Kidney (tissue), 14 donors: ENCODE measurements around the gene XRCC5. TPM values are rescaled to one million over a fixed set of nuclear protein-coding genes. Genes with fewer than 3 reads are reported as not detected.
"Not testable (repeated sequence)": the region's sequence is repeated elsewhere in the genome, so short reads cannot be mapped to it uniquely, and the experiment has no call there.

Experiments used
- DNase-seq, 5 donors: peaks; one replicate each; pipeline ENCODE4 v3.0.0-alpha.2; 2013 to 2020
- FAIRE-seq: peaks from 2 replicates; lab custom pipeline; 2012; peaks lifted over from hg19 to GRCh38; lab: Jason Lieb, UNC
- H3K27ac ChIP-seq, 2 donors: one replicate each; pipeline ENCODE4 v1.7.0; 2013; ENCODE audit warnings: low read depth in 2 of 2, low read length in 2 of 2, inconsistent platforms in 1 of 2
- H3K27me3 ChIP-seq: one replicate; pipeline ENCODE4 v1.7.1; 2013; ENCODE audit warnings: low read length, inconsistent platforms; ENCODE audit not compliant: control insufficient read depth, insufficient read depth
- H3K36me3 ChIP-seq, 3 donors: one replicate each; pipeline versions ENCODE4 v1.7.0 to v1.7.1; 2013; ENCODE audit warnings: low read length in 3 of 3, control low read depth in 1 of 3, inconsistent platforms in 1 of 3; ENCODE audit not compliant: insufficient read depth in 3 of 3, control insufficient read depth in 2 of 3
- H3K4me1 ChIP-seq, 3 donors: one replicate each; pipeline versions ENCODE4 v1.7.0 to v1.7.1; 2013; ENCODE audit warnings: low read length in 3 of 3, inconsistent platforms in 1 of 3, low read depth in 1 of 3; ENCODE audit not compliant: control insufficient read depth in 2 of 3, insufficient read depth in 2 of 3
- H3K4me3 ChIP-seq, 3 donors: one replicate each; pipeline versions ENCODE4 v1.7.0 to v1.8.1; 2013; ENCODE audit warnings: low read length in 3 of 3, control low read depth in 1 of 3, inconsistent platforms in 1 of 3
- H3K9ac ChIP-seq, 3 donors: one replicate each; pipeline versions ENCODE4 v1.7.0 to v1.7.1; 2013; ENCODE audit warnings: low read length in 3 of 3, control low read depth in 1 of 3, inconsistent platforms in 1 of 3
- H3K9me3 ChIP-seq, 3 donors: one replicate each; pipeline versions ENCODE4 v1.7.0 to v1.7.1; 2013; ENCODE audit warnings: low read length in 3 of 3, control low read depth in 1 of 3, inconsistent platforms in 1 of 3; ENCODE audit not compliant: control insufficient read depth in 2 of 3, insufficient read depth in 1 of 3
- CTCF ChIP-seq: IDR thresholded peaks from 3 replicates; pipeline ENCODE4 v1.5.1; 2012; ENCODE audit warnings: mild to moderate bottlenecking, moderate library complexity, borderline replicate concordance; ENCODE audit not compliant: insufficient read depth; ENCODE audit errors: extremely low read depth
- intact Hi-C: fragments of 100-400 bp; cut with DNase I; formaldehyde crosslinking; loops from one replicate; pipeline ENCODE4 v1.11.1; 2022
- polyA plus RNA-seq: library from polyadenylated mRNA; stranded (reverse); fragments of 350-450 nt; fragmentation: Illumina TruSeq; extraction: RNeasy Lipid Tissue Mini Kit (QIAGEN cat#74804); gene quantifications from one replicate; pipeline ENCODE4 v1.2.3, GENCODE V29; 2014; ENCODE audit warnings: low read depth, low replicate concordance; ENCODE audit not compliant: insufficient read depth
- total RNA-seq: library from RNA; stranded (reverse); fragmentation: NEBNext Ultra II Directional; extraction: Animal tissue kit (Norgen Biotek cat#: 25700); gene quantifications from one replicate; pipeline ENCODE4 v1.2.1, GENCODE V29; 2021
- donor health status: control.
- donor health status: control.
- donor health status: control.
- donor health status: control.
- donor health status: control.
- donor health status: DM: yes; HTN: yes; CAD: no.
- donor health status: Normal renal cell carcinoma (clear cell type).

The XRCC5 gene
- total and polyA plus RNA-seq, 2 donors from 2014 or later: 90.7 to 265 TPM

- Histone ChIP-seq H3K27ac (peak overlapping the region in 1 of 2 donors; percentile 60), H3K36me3 (no peaks in the 10 kb centered on the region), H3K9ac (no peak overlapping the region), H3K4me3 (peak overlapping the region in 2 of 3 donors; percentile 1 to 41), H3K27me3 (no peaks in the 10 kb centered on the region), H3K4me1 (peaks cover under 1 to 9% (median 9%) of the 10 kb centered on the region in 3 donors), H3K9me3 (no peaks in the 10 kb centered on the region)
- no peak for FAIRE-seq
- no peak for DNase-seq
- no peak for TF ChIP-seq CTCF
- intact Hi-C loops: no loop called here
Observed at GRCh38 chr2:216078776-216079175, 30.4 kb upstream of the XRCC5 start.

- H3K27me3 ChIP-seq, H3K27ac ChIP-seq, FAIRE-seq, DNase-seq, intact Hi-C loops, H3K4me1 ChIP-seq, H3K36me3 ChIP-seq, H3K9me3 ChIP-seq, H3K9ac ChIP-seq: not testable (repeated sequence)
- peak overlapping the region in 1 of 3 donors; percentile 88 for H3K4me3 ChIP-seq
Observed at GRCh38 chr2:216080048-216080447, 29.1 kb upstream of the XRCC5 start.

- peaks cover 6 to 9% (median 7%) of the 10 kb centered on the region in 3 donors for H3K4me1 ChIP-seq
- intact Hi-C loops: no loop called here
- no peak for DNase-seq
- peak overlapping the region in 1 of 2 donors; percentile 82 for H3K27ac ChIP-seq
- H3K9ac ChIP-seq: peak overlapping the region; percentile 21 to 86 (median 76)
- TF ChIP-seq CTCF: no peak
- H3K27me3 ChIP-seq: no peaks in the 10 kb centered on the region
- no peaks in the 10 kb centered on the region for H3K36me3 ChIP-seq
- no peaks in the 10 kb centered on the region for H3K9me3 ChIP-seq
- no peak for FAIRE-seq
- peak overlapping the region; percentile 53 to 88 (median 85) for H3K4me3 ChIP-seq
Observed at GRCh38 chr2:216081012-216081411, 28.1 kb upstream of the XRCC5 start.

- intact Hi-C loops: no loop called here
- Histone ChIP-seq H3K4me1 (peaks cover 5 to 9% (median 6%) of the 10 kb centered on the region in 3 donors), H3K27ac (peak within 1 kb of the TSS; percentile 73 to 82), H3K9me3 (no peaks in the 10 kb centered on the region), H3K9ac (peak within 1 kb of the TSS; percentile 65 to 86 (median 76)), H3K36me3 (no peaks in the 10 kb centered on the region), H3K27me3 (no peaks in the 10 kb centered on the region), H3K4me3 (peak within 1 kb of the TSS; percentile 76 to 88 (median 85))
- FAIRE-seq (no peak), DNase-seq (peak; percentile 87 to 94 (median 91))
- TF ChIP-seq CTCF: no peak
Observed at GRCh38 chr2:216081487-216082116, 27.5 kb upstream of the XRCC5 start, which contains the start of the genes PECR and TMEM169. PECR (minus strand) TSS chr2:216081809; CDS start chr2:216081741, 68 bp downstream. TMEM169 (plus strand) TSS chr2:216081919; CDS start chr2:216095964, 14,045 bp downstream.
